Measurements from ENCODE around the gene CCDC57. TPM values are rescaled to one million over a fixed set of nuclear protein-coding genes. Genes with fewer than 3 reads are reported as not detected.
"Not testable (repeated sequence)": the region's sequence is repeated elsewhere in the genome, so short reads cannot be mapped to it uniquely, and the experiment has no call there.

CCDC57 gene
- total RNA-seq, 1 donor from 2014 or later: 22.6 TPM

DNA sequence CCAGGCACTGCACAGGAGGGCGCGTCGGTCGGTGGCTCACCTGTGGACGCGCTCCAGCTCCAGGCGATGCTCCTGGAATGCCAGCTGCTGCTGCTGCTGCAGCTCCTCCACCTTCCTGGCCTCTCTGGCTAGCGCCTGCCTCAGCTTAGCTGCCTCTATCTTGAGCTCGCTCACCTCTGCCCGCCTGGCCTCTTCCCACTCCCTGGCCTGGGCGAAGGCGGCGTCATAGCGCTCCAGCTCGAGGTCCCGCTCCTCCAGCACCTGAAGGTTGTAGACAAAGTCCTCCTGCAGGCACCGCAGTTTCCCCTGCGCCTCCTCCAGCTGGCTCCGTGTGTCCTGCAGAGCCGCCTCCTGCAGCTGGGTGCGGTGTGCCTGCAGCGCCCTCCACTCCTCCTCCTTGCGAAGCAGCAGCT is 11.1 kb downstream of the CCDC57 start:
- no peak for DNase-seq

DNA sequence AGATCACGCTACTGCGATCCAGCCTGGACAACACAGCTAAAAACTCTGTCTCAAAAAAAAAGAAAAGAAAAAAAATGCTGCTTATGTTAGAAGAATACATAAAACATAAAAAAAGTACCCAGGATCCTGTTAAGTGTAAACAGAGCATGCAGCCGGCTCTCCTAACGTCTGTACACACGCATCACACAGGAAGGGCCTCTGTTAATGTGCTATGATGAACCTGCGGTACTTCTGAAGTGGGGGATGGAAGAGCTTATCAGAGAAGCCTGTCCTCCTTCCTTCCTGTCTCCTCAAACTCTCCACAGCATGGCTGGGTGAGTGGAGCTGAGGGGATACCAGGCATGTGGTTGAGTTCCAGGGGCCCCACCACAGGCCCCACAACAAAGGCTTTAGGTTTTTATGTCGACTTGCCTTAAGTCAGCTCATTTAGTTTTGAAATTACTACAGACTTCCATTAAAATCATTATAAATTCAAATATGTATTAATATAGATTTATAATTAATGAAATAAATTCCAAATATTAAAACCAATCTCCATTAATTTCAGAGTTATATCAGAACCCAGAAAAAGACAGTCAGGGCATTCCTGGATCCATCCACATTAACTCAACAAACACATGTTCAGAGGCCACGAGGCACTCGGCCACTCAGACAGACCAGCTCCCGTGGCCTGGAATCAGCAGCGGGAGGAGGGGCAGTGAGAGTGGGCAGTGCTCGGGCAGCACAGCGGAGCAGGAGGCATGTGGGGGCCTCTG is 11.7 kb downstream of the CCDC57 start:
- no peak for DNase-seq

DNA sequence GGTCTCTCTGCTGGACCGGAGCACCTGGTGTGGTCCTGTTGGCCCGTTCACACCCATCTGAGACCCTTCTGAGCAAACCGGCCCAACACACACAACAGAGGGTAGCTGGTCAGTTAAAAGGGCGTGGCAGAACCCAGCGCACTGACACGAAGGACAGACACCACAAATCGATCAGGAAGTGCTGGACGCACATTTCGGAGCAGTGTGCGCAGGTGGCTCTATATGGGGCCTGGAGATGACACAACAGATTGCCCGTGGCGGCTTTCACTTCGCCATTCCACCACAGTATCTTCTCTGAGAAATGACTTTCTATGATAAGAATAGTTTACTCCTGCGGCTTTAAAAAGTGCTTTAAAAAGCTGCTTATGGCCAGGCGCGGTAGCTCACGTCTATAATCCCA is 12.5 kb downstream of the CCDC57 start:
- DNase-seq: no peak

DNA sequence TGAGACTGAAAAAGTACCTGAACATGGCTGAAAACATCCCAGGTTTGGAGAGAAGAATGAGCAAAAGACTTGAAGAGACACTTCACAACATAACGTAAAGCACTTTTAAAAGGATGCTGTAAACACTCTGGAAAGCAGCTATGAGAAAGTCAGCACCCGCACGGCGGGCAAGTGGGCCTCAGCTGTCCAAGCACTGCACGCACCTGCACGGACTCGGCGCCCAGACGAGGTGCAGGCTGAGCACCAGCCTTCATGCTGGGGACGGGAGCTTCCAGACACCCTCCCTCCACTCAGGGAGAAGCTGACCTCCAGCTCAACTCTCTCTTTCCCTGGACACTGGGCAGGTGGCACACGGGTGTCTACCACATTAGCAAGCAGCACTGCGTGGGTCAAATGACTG is 13.1 kb downstream of the CCDC57 start:
- DNase-seq: no peak

DNA sequence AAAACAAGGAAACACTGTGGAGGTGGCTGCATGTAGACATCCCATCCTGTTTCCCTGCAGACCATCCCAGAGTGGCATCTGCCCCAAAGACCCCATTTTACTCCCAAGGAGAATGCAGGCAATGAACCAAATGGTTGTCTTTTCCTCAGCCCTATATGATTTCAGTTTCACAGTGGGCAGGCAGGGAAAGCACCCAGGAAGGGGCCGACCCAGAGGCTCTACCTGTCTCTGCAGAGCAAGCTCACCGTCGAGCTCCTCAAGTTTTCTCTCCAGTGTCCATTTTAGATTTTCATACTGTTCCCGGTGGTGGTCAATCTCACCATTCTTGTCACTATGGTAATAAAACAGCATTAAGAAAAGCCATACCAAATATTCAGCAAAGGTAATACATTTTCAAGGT is 14.6 kb downstream of the CCDC57 start:
- DNase-seq: no peak

GRCh38 chr17:82195675-82196672 is 16.7 kb downstream of the CCDC57 start:
- DNase-seq: no peak

- DNase-seq: no peak
Measured at GRCh38 chr17:82194765-82195164, 17.9 kb downstream of the CCDC57 start.

DNA sequence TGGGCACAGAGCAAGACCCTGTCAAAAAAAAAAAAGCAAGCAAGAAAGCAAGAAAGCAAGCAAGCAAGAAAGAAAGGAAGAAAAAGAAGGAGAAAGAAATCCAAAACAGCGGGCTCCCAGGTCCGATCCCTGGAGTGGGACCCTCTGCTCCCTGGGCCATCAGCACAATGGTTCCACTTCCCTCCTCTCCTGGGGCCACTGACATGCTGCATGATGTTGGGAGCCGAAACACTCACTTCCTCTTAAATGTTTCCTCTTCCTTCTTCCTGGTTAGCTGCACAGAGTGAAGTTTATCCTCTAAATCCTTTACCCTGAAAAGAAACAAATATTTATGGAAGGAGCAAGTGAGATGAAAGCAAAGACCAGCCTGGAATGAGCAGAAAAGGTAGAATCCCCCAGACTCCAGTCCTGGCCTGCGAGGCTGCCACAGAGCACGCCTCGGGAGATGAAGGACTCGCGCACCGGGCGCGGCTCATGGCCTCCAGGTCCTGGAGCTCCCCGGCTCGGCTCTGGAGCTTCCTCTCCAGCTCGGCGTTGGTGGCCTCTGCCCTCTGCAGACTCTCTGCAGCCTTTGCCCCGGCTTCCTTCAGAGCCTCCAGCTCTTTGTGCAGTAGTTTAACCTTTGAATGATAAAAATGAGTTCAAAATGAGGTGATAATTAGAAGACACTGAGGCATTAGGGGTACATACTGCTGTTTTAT is 19.0 kb downstream of the CCDC57 start:
- DNase-seq: no peak

- DNase-seq: not testable (repeated sequence)
Measured at GRCh38 chr17:82193050-82193449, 19.6 kb downstream of the CCDC57 start.

DNA sequence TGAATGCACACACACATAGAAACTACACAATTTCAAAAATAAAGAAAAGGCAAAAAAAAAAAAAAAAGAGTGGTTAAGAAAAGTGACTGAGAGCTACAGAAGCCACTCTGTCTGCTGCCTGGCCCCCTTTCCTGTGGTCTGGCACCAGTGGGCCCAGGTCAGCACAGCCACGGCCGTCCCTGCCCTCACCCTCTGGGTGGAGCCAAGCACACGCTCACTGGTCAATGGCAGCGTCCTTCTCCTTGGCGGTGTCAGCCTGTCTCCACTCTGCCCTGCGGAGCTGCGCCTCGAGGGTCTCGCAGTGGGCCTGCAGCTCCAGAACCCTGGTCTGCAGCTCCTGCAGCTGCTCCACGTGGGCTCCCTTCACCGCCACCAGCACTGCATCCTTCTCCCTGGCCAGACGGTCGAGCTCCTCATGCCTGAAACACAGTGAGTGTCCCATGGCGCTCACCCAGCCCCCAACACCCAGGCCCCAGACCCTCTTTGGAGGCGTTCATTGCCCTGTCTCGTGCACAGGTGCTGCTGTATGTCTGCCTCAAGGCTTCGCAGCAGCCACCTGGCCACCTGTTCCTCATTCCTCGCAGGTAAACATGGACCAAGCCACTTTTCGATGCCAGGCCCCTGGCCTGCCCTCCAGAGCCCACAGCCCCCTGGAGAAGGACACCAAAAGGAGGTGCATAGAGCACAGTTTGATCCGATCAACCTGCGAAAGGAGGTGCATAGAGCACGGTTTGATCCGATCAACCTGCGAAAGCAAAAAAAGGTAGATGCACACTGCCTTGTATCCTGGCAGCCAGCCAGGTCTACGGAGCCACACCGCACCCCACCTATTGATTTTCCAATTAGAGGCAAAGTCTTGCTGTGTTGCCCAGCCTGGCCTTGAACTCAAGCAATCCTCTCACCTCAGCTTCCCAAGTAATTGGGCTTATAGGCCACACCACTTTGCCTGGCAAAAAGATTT is 24.4 kb downstream of the CCDC57 start:
- DNase-seq: no peak

GRCh38 chr17:82187500-82187899 is 25.1 kb downstream of the CCDC57 start:
- DNase-seq: no peak

- DNase-seq: no peak
Measured at GRCh38 chr17:82186221-82186620, 26.4 kb downstream of the CCDC57 start.

- DNase-seq: no peak
Measured at GRCh38 chr17:82184761-82185160, 27.9 kb downstream of the CCDC57 start.

DNA sequence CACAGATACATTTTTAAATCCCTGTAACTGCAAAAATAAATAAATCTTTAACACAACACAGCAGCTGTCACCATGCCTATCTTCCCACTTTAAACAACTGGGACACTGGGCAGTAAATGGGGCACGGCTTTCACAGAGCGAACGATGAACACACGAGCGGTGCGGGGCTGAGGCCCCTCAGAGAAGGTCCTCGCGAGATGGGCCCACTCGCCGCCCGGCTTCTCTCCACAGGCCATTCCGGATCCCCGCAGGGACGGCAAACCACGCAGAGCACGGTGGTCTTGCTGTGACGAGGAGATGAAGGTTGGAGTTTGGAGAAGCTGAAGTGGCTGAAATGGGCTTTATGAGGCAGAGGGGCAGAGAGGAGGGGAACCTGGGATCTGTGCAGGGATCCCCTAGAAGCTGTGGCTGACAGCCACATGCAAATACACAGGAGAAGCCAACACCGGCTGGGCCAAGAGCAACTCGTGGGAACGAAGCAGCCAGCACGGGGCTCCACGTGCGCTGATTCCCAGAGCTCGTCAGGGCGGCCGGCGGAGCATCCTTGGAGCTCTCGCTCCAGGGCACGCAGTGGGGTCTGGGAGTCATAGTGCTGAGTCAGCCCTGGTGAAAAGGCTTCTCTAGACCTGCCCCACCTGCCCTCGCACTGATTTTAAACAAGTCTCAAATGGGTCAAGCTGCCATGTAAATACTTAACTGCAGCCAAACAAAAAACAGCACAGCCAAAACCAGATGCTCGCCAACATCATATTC is 31.7 kb downstream of the CCDC57 start:
- DNase-seq: no peak

DNA sequence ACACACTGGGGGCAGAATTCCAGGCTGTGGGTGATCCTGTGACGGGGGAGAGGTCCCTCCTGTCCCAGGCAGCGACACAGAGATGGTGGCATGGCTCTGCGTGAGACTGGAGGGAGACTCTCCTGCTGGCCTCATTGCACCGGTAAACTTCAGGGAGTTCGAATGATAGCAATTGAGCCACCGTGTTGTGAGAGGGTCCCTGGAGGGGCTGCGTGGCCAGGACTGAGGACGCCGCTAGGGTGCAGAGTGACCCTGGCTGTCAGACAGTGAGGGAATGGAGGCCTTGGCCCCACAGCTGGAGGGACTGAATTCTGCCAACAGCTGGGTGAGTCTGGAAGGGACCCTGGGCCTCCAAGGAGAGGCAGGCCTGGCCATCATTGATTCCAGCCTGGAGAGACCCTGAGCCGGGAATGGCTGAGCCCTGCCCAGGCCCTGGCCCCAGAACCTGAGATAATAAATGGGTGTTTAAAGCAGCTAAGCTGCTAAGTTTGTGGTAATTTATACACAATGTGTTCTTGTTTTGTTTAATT is 32.6 kb downstream of the CCDC57 start:
- DNase-seq: no peak

DNA sequence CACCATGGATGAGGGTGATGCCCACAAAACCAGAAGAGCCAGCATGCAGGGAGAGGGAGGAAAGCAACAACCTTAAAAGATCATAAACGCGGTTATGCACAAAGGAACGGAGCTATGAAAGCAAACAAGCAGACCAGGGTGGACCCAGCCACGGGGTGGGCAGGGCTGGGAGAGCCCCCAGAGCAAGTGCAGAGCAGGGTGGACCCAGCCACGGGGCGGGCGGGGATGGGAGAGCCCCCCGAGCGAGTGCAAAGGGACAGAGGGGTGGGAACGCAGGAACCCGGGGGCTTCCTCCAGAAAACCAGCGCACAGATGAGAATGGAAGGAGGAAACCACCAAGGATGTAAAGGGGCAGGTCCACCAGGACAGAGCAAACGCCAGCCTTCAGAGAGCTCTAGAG is 33.2 kb downstream of the CCDC57 start:
- no peak for DNase-seq

GRCh38 chr17:82178499-82179261 is 34.0 kb downstream of the CCDC57 start:
- DNase-seq: no peak

DNA sequence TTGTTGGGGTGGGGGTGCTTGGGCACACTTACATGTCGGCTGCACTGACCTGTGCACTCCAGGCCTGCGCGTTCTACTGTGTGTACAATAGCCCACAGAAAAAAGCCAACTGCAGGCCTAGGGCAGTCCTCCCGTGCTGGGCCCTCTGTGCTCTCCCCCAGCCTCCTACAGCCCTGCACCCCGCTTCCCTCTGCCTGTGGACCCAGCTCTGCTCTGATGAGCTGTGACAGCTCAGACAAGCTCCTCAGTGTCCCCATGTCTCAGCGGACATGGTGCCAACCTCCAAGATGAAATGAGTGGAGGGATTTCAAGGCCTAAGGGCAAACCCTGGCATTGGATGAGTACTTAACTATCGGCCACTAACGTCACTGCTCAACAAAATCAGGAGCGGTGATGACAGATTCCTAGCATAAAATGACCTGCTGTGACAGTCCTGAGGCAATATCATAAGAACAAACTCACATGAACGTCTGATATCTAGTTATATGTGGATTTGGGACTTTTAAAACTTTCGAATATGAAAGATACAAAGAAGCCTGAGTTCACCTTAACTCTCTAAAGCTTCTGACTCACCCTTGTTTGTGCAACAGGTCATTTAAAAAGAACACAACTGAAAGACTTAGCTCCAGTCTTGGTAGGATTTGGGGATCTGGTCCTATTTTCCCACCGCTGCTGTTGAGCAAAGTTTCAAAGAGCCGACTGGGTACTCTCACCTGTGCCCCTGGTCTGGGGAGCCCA is 34.7 kb downstream of the CCDC57 start:
- DNase-seq: no peak

GRCh38 chr17:82177276-82177675 is 35.4 kb downstream of the CCDC57 start:
- DNase-seq: no peak

All from skin of body (tissue), 2 donors.